Endodermal cell (in vitro differentiated cells): ENCODE results near the gene GUCA1A. TPM values are rescaled to one million over a fixed set of nuclear protein-coding genes. Genes with fewer than 3 reads are reported as not detected.

Experiments
- DNase-seq: peaks from one replicate; pipeline ENCODE4 v3.0.0-alpha.2; 2017
- H3K27ac ChIP-seq: 2 replicates; pipeline ENCODE4 v1.5.1; 2013; ENCODE audit warnings: mild to moderate bottlenecking, low read depth, low read length, moderate library complexity
- H3K27me3 ChIP-seq: 2 replicates; pipeline ENCODE4 v1.6.1; 2013; ENCODE audit warnings: mild to moderate bottlenecking, low read length, moderate library complexity; ENCODE audit not compliant: insufficient read depth, control insufficient read depth, poor library complexity, severe bottlenecking
- H3K36me3 ChIP-seq: 2 replicates; pipeline ENCODE4 v1.7.0; 2013; ENCODE audit warnings: mild to moderate bottlenecking, low read length, moderate library complexity; ENCODE audit not compliant: control insufficient read depth, insufficient read depth
- H3K4me1 ChIP-seq: one replicate; pipeline ENCODE4 v1.7.0; 2013; ENCODE audit warnings: low read length; ENCODE audit not compliant: control insufficient read depth, insufficient read depth
- H3K4me3 ChIP-seq: 2 replicates; pipeline ENCODE4 v1.5.1; 2013; ENCODE audit warnings: mild to moderate bottlenecking, low read length, moderate library complexity
- H3K9ac ChIP-seq: 2 replicates; pipeline ENCODE4 v1.6.1; 2013; ENCODE audit warnings: mild to moderate bottlenecking, low read length, moderate library complexity; ENCODE audit not compliant: poor library complexity, severe bottlenecking; ENCODE audit errors: extremely low read depth
- H3K9me3 ChIP-seq: 2 replicates; pipeline ENCODE4 v1.6.1; 2013; ENCODE audit warnings: mild to moderate bottlenecking, low read length, moderate library complexity; ENCODE audit not compliant: control insufficient read depth
- H3K27ac Mint-ChIP-seq: 2 replicates; pipeline ENCODE4 v1.8.0; 2020; ENCODE audit warnings: mixed read lengths
- H3K27me3 Mint-ChIP-seq: 2 replicates; pipeline ENCODE4 v1.8.0; 2021; ENCODE audit warnings: mild to moderate bottlenecking, mixed read lengths; ENCODE audit not compliant: insufficient read depth
- H3K36me3 Mint-ChIP-seq: 2 replicates; pipeline ENCODE4 v1.8.0; 2020; ENCODE audit warnings: low read depth, mixed read lengths
- H3K4me1 Mint-ChIP-seq: 2 replicates; pipeline ENCODE4 v1.8.0; 2020; ENCODE audit warnings: mixed read lengths
- H3K4me3 Mint-ChIP-seq: 2 replicates; pipeline ENCODE4 v1.8.0; 2020; ENCODE audit warnings: mild to moderate bottlenecking, moderate library complexity, mixed read lengths
- H3K9me3 Mint-ChIP-seq: 2 replicates; pipeline ENCODE4 v1.8.0; 2020; ENCODE audit warnings: mild to moderate bottlenecking, mixed read lengths
- whole genome bisulfite sequencing, 2 experiments: methylation state at CpG; one replicate each; pipeline versions ENCODE4 v1.1.5 to v1.1.7; 2013; ENCODE audit warnings: missing lambda C conversion rate in 2 of 2, mixed read lengths in 1 of 2; ENCODE audit not compliant: insufficient coverage in 1 of 2, insufficient read length in 1 of 2; 5-methylcytosine and 5-hydroxymethylcytosine counted together
- total RNA-seq, 2 donors: library from RNA; stranded (reverse); fragmentation: NEBNext Ultra II Directional in 1 of 2; extraction: Animal tissue kit (Norgen Biotek cat#: 25700) in 1 of 2; gene quantifications; 2 replicates in 1 of 2; 3 replicates in 1 of 2; pipeline ENCODE4 v1.2.1, GENCODE V29; 2021
- TF ChIP-seq, protein P1 (sequence below): fragments of 200-600 bp; sonication (generic); conservative IDR thresholded peaks from 2 replicates; pipeline ENCODE4 v1.5.0; 2021; ENCODE audit warnings: antibody characterized with exemption, mild to moderate bottlenecking

The GUCA1A gene
- total RNA-seq, 2 donors from 2014 or later = 3.9 to 4.4 TPM

DNA sequence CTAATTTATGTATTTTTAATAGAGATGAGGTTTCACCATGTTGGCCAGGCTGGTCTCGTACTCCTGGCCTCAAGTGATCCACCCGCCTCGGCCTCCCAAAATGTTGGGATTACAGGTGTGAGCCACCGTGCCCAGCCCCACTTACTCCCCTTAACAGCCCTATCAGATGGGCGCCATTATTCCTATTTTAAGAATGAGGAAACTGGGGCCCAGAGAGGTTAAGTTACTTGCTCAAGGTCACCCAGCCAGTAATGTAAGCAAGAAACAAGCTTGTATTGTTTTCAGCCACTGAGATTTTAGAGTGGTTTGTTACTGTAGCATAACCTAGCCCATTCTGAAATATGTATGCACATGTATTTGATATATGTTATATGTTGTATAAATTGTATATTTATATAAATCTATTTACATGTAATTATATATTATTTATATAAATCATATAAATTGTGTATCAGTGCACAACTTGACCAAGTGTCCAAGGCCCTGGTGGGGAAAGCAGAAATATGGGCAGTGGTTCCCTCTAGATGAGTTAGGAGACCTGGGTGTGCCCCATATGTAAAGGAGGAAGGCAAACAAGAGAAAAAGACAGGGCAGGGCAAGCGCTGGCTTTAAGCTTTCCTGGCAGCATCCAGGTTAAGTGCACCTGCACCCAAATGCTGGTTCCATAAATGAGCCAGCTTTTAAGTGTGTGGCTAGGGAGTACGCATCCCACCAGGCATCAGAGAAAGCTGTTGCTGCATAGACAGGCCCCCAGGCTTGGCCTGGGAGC is 1.2 kb upstream of the GUCA1A start:
- no peak overlapping the region for H3K27ac Mint-ChIP-seq
- peaks cover 2% of the 10 kb centered on the region for H3K4me1 ChIP-seq
- H3K27me3 ChIP-seq = peaks cover 9% of the 10 kb centered on the region
- no peaks in the 10 kb centered on the region for H3K9me3 ChIP-seq
- H3K27me3 Mint-ChIP-seq = peaks cover 16% of the 10 kb centered on the region
- no peaks in the 10 kb centered on the region for H3K36me3 Mint-ChIP-seq
- no peaks in the 10 kb centered on the region for H3K36me3 ChIP-seq
- no peak overlapping the region for H3K9ac ChIP-seq
- no peaks in the 10 kb centered on the region for H3K9me3 Mint-ChIP-seq
- WGBS, 2 experiments = 93 to 95% methylated on average over 4 to 7 of the region's 7 CpGs
- H3K4me1 Mint-ChIP-seq = no peaks in the 10 kb centered on the region
- H3K4me3 ChIP-seq = no peak overlapping the region
- DNase-seq = no peak
- no peak overlapping the region for H3K27ac ChIP-seq
- TF ChIP-seq, protein P1, sequence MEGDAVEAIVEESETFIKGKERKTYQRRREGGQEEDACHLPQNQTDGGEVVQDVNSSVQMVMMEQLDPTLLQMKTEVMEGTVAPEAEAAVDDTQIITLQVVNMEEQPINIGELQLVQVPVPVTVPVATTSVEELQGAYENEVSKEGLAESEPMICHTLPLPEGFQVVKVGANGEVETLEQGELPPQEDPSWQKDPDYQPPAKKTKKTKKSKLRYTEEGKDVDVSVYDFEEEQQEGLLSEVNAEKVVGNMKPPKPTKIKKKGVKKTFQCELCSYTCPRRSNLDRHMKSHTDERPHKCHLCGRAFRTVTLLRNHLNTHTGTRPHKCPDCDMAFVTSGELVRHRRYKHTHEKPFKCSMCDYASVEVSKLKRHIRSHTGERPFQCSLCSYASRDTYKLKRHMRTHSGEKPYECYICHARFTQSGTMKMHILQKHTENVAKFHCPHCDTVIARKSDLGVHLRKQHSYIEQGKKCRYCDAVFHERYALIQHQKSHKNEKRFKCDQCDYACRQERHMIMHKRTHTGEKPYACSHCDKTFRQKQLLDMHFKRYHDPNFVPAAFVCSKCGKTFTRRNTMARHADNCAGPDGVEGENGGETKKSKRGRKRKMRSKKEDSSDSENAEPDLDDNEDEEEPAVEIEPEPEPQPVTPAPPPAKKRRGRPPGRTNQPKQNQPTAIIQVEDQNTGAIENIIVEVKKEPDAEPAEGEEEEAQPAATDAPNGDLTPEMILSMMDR = no peak
- no peak overlapping the region for H3K4me3 Mint-ChIP-seq

DNA sequence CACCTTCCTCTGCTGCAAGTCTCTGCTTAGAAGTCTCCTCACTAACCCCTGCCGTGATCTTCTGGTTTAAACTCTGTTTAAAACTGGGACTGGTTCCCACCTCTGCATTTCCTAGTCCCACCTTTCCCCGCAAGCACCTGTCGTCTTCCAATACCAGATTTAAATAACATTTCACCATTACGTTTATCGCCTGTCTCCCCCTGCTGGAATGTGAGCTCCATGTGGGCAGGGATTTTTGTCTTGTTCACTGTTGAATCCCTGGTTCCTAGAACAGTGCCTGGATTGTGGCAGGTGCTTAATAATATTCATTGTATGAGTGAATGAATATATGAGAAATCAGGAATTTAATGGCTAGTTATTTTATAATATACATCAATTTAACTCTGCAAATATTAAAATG is 2.7 kb downstream of the GUCA1A start:
- Histone ChIP-seq H3K27me3 (peaks cover 9% of the 10 kb centered on the region), H3K36me3 (no peaks in the 10 kb centered on the region), H3K9me3 (no peaks in the 10 kb centered on the region), H3K27ac (no peak overlapping the region), H3K4me1 (peaks cover 2% of the 10 kb centered on the region), H3K9ac (no peak overlapping the region), H3K4me3 (no peak overlapping the region)
- Mint-ChIP-seq H3K27ac (no peak overlapping the region), H3K4me1 (peaks cover 2% of the 10 kb centered on the region), H3K9me3 (no peaks in the 10 kb centered on the region), H3K36me3 (peaks cover 2% of the 10 kb centered on the region), H3K27me3 (peaks cover 15% of the 10 kb centered on the region), H3K4me3 (no peak overlapping the region)
- DNase-seq = no peak
- 75 to 83% methylated on average over 1 to 5 of the region's 5 CpGs for WGBS, 2 experiments
- TF ChIP-seq, protein P1 = peak; percentile 67

DNA sequence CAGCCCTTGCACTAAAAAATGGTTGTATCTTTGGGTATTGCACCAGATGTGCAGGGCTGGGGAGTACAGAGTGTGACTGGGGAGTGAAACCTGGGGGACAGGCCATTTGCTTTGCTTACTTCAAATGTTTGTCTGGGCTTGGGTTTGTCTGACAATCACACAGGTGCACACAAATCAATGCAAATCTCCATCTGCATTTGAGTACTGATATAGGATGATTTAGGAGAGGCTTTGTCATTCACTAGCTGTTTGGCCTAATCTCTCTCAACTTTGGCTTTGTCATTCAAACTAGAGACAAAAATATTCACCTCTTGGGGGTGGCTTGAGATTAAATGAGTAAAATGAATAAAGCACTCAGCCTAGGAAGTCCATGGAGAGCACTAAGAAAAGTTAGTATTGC is 3.8 kb downstream of the GUCA1A start:
- Histone ChIP-seq H3K9ac (no peak overlapping the region), H3K27ac (no peak overlapping the region), H3K9me3 (no peaks in the 10 kb centered on the region), H3K4me3 (no peak overlapping the region), H3K27me3 (peaks cover 9% of the 10 kb centered on the region), H3K36me3 (no peaks in the 10 kb centered on the region), H3K4me1 (peaks cover 2% of the 10 kb centered on the region)
- Mint-ChIP-seq H3K4me1 (peaks cover 2% of the 10 kb centered on the region), H3K27ac (no peak overlapping the region), H3K27me3 (peaks cover 15% of the 10 kb centered on the region), H3K36me3 (peaks cover 2% of the 10 kb centered on the region), H3K9me3 (no peaks in the 10 kb centered on the region), H3K4me3 (no peak overlapping the region)
- DNase-seq = no peak
- TF ChIP-seq, protein P1 = no peak
